Activated naive CD4-positive, alpha-beta T cell treated with anti-CD3 and anti-CD28 coated beads, Interleukin-2, amount 10 ng/mL, durations not matched to agents 7 days and 5 days (primary cell): ENCODE data around the gene MED4.

ENCODE experiments used
- CTCF ChIA-PET: fragments of 350-600 bp; sonication (Branson Sonifier 250); formaldehyde crosslinking; loops from one replicate; lab custom pipeline; 2021; ENCODE audit warnings: antibody characterized with exemption; lab: Charles Lee
- DNase-seq: peaks from one replicate; pipeline ENCODE4 v3.0.0-alpha.2; 2020
- H3K27ac Mint-ChIP-seq: one replicate; pipeline ENCODE4 v1.8.0; 2021; ENCODE audit warnings: mild to moderate bottlenecking, moderate library complexity, mixed read lengths
- H3K27me3 Mint-ChIP-seq: one replicate; pipeline ENCODE4 v1.8.0; 2021; ENCODE audit warnings: mild to moderate bottlenecking, mixed read lengths
- H3K36me3 Mint-ChIP-seq: one replicate; pipeline ENCODE4 v1.8.0; 2021; ENCODE audit warnings: mixed read lengths
- H3K4me1 Mint-ChIP-seq: one replicate; pipeline ENCODE4 v1.8.0; 2021; ENCODE audit warnings: mixed read lengths
- H3K4me3 Mint-ChIP-seq: one replicate; pipeline ENCODE4 v1.8.0; 2021; ENCODE audit warnings: mild to moderate bottlenecking, moderate library complexity, mixed read lengths
- H3K9me3 Mint-ChIP-seq: one replicate; pipeline ENCODE4 v1.8.0; 2021; ENCODE audit warnings: mixed read lengths

Gene MED4

DNA sequence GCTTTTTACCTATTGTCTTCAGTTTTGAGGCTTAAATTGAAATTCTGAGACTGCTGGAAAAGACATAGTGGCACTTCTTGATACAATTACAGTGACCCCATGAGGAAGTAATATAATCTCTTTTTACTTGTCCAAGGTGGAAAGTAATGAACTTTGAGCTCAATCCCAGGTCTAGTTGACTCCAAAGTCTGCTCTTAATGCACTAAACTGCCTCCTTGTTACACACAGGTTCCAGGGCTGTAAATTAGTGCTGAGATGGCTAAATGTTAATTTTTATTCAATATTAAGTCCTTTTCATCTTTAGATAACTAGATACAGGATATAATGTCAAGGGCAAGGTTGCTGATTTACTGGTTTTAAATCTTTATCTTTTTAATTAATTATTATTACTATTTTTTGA lies 54.9 kb downstream of the MED4 start:
- peaks cover 42% of the 10 kb centered on the region for H3K36me3 Mint-ChIP-seq
- H3K27ac Mint-ChIP-seq: no peak overlapping the region
- H3K4me3 Mint-ChIP-seq: no peak overlapping the region
- DNase-seq: no peak
- CTCF ChIA-PET: interaction anchor here (2.3 kb wide), 1 partner anchor 30 kb away, joined by 6 read pairs; no protein-coding TSS in a partner anchor
- peaks cover 5% of the 10 kb centered on the region for H3K27me3 Mint-ChIP-seq
- peaks cover 64% of the 10 kb centered on the region for H3K4me1 Mint-ChIP-seq
- H3K9me3 Mint-ChIP-seq: no peaks in the 10 kb centered on the region

DNA sequence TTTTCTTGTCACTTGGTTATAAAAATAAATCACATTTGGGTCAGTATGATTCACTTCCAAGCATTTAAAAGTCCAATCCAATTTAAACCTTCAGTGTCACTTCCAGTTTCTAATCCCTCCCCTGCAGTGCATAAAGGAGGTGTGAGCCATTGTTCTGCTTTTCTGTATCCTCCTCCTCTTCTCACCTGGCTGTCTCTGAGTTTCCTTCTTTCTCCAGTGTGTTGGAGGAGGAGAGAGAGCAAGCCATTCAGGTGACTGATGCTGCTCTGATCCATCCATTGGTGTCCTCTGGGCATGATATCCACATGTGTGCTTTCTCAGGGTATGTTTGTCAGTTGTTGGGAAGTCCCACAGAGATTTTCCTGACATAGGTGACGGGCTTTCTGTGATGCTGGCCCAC lies 56.1 kb downstream of the MED4 start:
- H3K36me3 Mint-ChIP-seq: peaks cover 51% of the 10 kb centered on the region
- H3K4me3 Mint-ChIP-seq: peak overlapping the region; percentile 96
- no peak for DNase-seq
- peaks cover 59% of the 10 kb centered on the region for H3K4me1 Mint-ChIP-seq
- H3K9me3 Mint-ChIP-seq: no peaks in the 10 kb centered on the region
- peak overlapping the region; percentile 96 for H3K27ac Mint-ChIP-seq
- CTCF ChIA-PET: interaction anchor here (1.1 to 2.3 kb wide), 8 partner anchors 9 to 194 kb away, joined by 3 to 22 read pairs (median 6); partner anchors contain the start of genes ITM2B, MED4 and SUCLA2
- H3K27me3 Mint-ChIP-seq: peaks cover 5% of the 10 kb centered on the region

DNA sequence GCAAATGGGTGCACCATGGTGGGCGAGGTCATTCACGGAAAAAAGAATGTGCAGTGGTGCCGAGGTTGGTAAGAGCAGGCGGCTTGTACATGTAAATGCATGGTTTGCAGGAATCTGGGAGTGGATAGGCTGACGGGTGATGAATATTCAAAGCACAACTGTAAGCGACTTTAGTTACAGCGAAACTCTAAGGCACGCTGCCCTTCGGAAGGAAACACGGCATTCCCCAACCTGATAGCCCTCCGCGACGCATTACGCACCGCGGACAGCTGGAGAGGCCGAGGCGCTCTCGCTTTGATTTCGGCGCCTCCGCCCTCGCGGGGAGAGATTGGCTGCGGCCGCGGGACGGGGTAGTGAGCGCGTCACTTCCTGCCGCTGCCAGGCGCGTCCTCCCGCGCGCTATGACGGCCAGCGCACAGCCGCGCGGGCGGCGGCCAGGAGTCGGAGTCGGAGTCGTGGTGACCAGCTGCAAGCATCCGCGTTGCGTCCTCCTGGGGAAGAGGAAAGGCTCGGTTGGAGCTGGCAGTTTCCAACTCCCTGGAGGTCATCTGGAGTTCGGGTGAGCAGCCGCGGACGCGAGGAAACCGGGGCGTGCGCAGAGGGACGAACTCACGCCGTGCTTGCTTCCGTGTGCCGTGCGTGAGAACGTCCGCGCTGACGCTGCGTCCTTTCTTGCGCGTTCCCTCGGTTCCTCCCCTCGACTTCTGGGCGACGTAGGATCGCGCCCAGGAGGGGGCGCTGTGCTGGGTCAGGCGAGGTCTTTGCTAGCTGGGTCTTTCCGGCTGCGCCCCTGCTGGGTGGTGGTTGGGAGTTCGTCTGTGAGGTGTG lies 57.3 kb downstream of the MED4 start, which contains the start of gene NUDT15:
Gene NUDT15 (plus strand): TSS at position 381 of the 828 bp plus-strand sequence. CDS start 21 bp downstream, at position 402.
- Mint-ChIP-seq H3K4me1 (peaks cover 48% of the 10 kb centered on the region), H3K27ac (peak within 1 kb of the TSS; percentile 96), H3K9me3 (peaks cover 6% of the 10 kb centered on the region), H3K4me3 (peak within 1 kb of the TSS; percentile 96), H3K27me3 (peaks cover 5% of the 10 kb centered on the region), H3K36me3 (peaks cover 48% of the 10 kb centered on the region)
- CTCF ChIA-PET: interaction anchor here (1.0 to 2.3 kb wide), 13 partner anchors 10 to 239 kb away, joined by 3 to 22 read pairs (median 4); partner anchors contain the start of genes ITM2B, MED4 and SUCLA2
- peak; percentile 97 for DNase-seq

DNA sequence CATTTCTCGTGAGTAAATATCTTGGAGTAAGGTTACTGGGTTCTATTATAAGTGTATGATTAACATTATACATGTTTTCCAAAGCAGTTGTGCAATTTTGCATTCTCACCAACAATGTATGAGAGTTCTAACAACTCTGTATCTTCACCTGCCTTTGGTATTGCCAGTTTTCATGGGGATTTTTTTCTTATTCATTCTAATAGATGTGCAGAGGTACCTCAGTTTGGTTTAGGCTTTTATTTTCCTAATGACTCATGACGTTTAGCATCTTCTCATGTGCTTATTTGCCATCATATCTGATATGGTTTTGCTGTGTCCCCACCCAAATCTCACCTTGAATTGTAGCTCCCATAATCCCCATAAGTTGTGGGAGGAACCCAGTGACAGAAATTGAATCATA lies 65.0 kb downstream of the MED4 start:
- CTCF ChIA-PET: no interaction called here

GRCh38 chr13:48028066-48028465 lies 66.8 kb downstream of the MED4 start:
- Mint-ChIP-seq H3K27me3 (no peaks in the 10 kb centered on the region), H3K36me3 (peaks cover 36% of the 10 kb centered on the region), H3K4me1 (peaks cover 3% of the 10 kb centered on the region), H3K9me3 (peaks cover 28% of the 10 kb centered on the region), H3K27ac (no peak overlapping the region), H3K4me3 (no peak overlapping the region)
- CTCF ChIA-PET: no interaction called here
- no peak for DNase-seq

More for the DNA sequence above, 65.0 kb downstream of the MED4 start:
- H3K27me3 Mint-ChIP-seq: no peaks in the 10 kb centered on the region
- H3K4me3 Mint-ChIP-seq: no peak overlapping the region
- H3K36me3 Mint-ChIP-seq: peaks cover 47% of the 10 kb centered on the region
- H3K4me1 Mint-ChIP-seq: peaks cover 7% of the 10 kb centered on the region
- H3K27ac Mint-ChIP-seq: no peak overlapping the region
- peaks cover 30% of the 10 kb centered on the region for H3K9me3 Mint-ChIP-seq
- DNase-seq: no peak
